Transverse colon (tissue), 4 donors: ENCODE results near the gene ARL6IP4. TPM values are rescaled to one million over a fixed set of nuclear protein-coding genes. Genes with fewer than 3 reads are reported as not detected.

Experiments
- DNase-seq: peaks from one replicate; pipeline ENCODE4 v3.0.0-alpha.2; 2019
- H3K27ac ChIP-seq, 4 donors: fragments of 200-600 bp; sonication (generic); 2 replicates each; pipeline ENCODE4 v1.5.1; 2016 to 2018; ENCODE audit warnings: inconsistent platforms in 4 of 4
- H3K27me3 ChIP-seq: fragments of 200-600 bp; sonication (generic); 2 replicates; pipeline ENCODE4 v1.5.1; 2017; ENCODE audit warnings: inconsistent platforms
- H3K36me3 ChIP-seq, 4 donors: fragments of 200-600 bp; sonication (generic); 2 replicates each; pipeline ENCODE4 v1.5.1; 2017 to 2019; ENCODE audit warnings: inconsistent platforms in 4 of 4
- H3K4me1 ChIP-seq, 4 donors: fragments of 200-600 bp; sonication (generic); 2 replicates each; pipeline ENCODE4 v1.5.1; 2017 to 2020; ENCODE audit warnings: inconsistent platforms in 4 of 4
- H3K4me3 ChIP-seq, 4 donors: fragments of 200-600 bp; sonication (generic); 1 replicate in 1 of 4; 2 replicates in 3 of 4; pipeline versions ENCODE4 v1.5.1 to v1.6.1; 2017 to 2019; ENCODE audit warnings: inconsistent platforms in 4 of 4
- H3K9me3 ChIP-seq, 2 donors: fragments of 200-600 bp; sonication (generic); 2 replicates each; pipeline ENCODE4 v1.5.1; 2017 to 2019; ENCODE audit warnings: inconsistent platforms in 2 of 2
- CTCF ChIP-seq, 5 experiments: fragments of 200-600 bp in 3 of 5; fragments of 450-650 bp in 2 of 5; sonication (generic) in 3 of 5; IDR thresholded peaks; 1 replicate in 2 of 5; 2 replicates in 3 of 5; pipeline ENCODE4 v1.5.1; 2016 to 2017; ENCODE audit warnings: antibody characterized with exemption in 5 of 5, inconsistent platforms in 3 of 5, mild to moderate bottlenecking in 2 of 5, moderate library complexity in 1 of 5
- EP300 ChIP-seq: sonication (generic); formaldehyde crosslinking; IDR thresholded peaks from one replicate; pipeline ENCODE4 v1.6.1; 2017; ENCODE audit warnings: antibody characterized with exemption, low read depth
- POLR2A ChIP-seq: fragments of 450-650 bp; IDR thresholded peaks from one replicate; pipeline ENCODE4 v1.6.1; 2016; ENCODE audit warnings: antibody characterized with exemption, mild to moderate bottlenecking, moderate library complexity
- POLR2AphosphoS5 ChIP-seq, 3 donors: sonication (generic); formaldehyde crosslinking; IDR thresholded peaks; one replicate each; pipeline ENCODE4 v1.6.1; 2016; ENCODE audit warnings: antibody characterized with exemption in 3 of 3
- WGBS, 2 donors: methylation state at CpG; one replicate each; pipeline ENCODE4 v1.1.5; 2018; ENCODE audit warnings: low coverage in 1 of 2; 5-methylcytosine and 5-hydroxymethylcytosine counted together
- in situ Hi-C, 4 donors: fragments of 200-750 bp; cut with MboI; loops; one replicate each; pipeline versions ENCODE4 v1.15.0 to v1.15.1; 2017; ENCODE audit warnings: low sequenced_read_pairs in 3 of 4, low pct_ligation_motif_present in 1 of 4, low pct_unique_long_range_greater_than_20kb in 1 of 4
- intact Hi-C: fragments of 100-400 bp; cut with DNase I; formaldehyde crosslinking; loops from one replicate; pipeline ENCODE4 v1.15.1; 2023; ENCODE audit warnings: low total_unique reads
- total RNA-seq, 4 donors: library from RNA; depleted of rRNA; stranded (reverse); fragments of >200 nt; gene quantifications; one replicate each; pipeline ENCODE4 v1.1.0, GENCODE V29; 2016

ARL6IP4 gene
- total RNA-seq, 4 donors from 2014 or later, result 77.4 to 225 (median 184) TPM

- Histone ChIP-seq H3K36me3 (no peaks in the 10 kb centered on the region), H3K9me3 (no peaks in the 10 kb centered on the region), H3K4me3 (no peak overlapping the region), H3K27me3 (no peaks in the 10 kb centered on the region), H3K4me1 (peaks cover 10 to 33% (median 23%) of the 10 kb centered on the region in 4 donors), H3K27ac (peak overlapping the region in 1 of 4 donors; percentile 4)
- TF ChIP-seq POLR2AphosphoS5 (IDR thresholded peaks at IDR 0.05), result no peak
- TF ChIP-seq EP300, result no peak
- no peak for TF ChIP-seq CTCF (IDR thresholded peaks at IDR 0.05)
- no peak for TF ChIP-seq POLR2A
- 71% methylated on average over 14 of the region's 14 CpGs; no CpG with 5 or more reads in 1 of the 2 donors for WGBS, 2 donors
- DNase-seq, result peak; percentile 36
- intact Hi-C loops, result no loop called here
- in situ Hi-C loops, result no loop called here
These were observed 35.6 kb upstream of the ARL6IP4 start for GRCh38 chr12:122944605-122945592.

- H3K36me3 ChIP-seq, result no peaks in the 10 kb centered on the region
- H3K27ac ChIP-seq, result peak overlapping the region; percentile 65 to 77 (median 70)
- WGBS, 2 donors, result 54% methylated on average over 10 of the region's 10 CpGs; no CpG with 5 or more reads in 1 of the 2 donors
- peaks cover 11 to 46% (median 29%) of the 10 kb centered on the region in 4 donors for H3K4me1 ChIP-seq
- intact Hi-C loops, result no loop called here
- no peaks in the 10 kb centered on the region for H3K27me3 ChIP-seq
- no peaks in the 10 kb centered on the region for H3K9me3 ChIP-seq
- no peak overlapping the region for H3K4me3 ChIP-seq
- TF ChIP-seq EP300, result no peak
- TF ChIP-seq CTCF (IDR thresholded peaks at IDR 0.05), result peak in 4 of 5 experiments; percentile 12 to 47 (median 22)
- peak; percentile 17 for TF ChIP-seq POLR2A
- peak in 2 of 3 donors; percentile 73 to 80 for TF ChIP-seq POLR2AphosphoS5 (IDR thresholded peaks at IDR 0.05)
- in situ Hi-C loops, result no loop called here
- peak; percentile 88 for DNase-seq
These were observed 33.7 kb upstream of the ARL6IP4 start for GRCh38 chr12:122946690-122947341.

GRCh38 chr12:122947352-122947792 is 33.1 kb upstream of the ARL6IP4 start:
- 42 to 56% methylated on average over 5 to 15 of the region's 15 CpGs for WGBS, 2 donors
- no peaks in the 10 kb centered on the region for H3K27me3 ChIP-seq
- H3K9me3 ChIP-seq, result no peaks in the 10 kb centered on the region
- H3K4me3 ChIP-seq, result no peak overlapping the region
- no peaks in the 10 kb centered on the region for H3K36me3 ChIP-seq
- H3K4me1 ChIP-seq, result peaks cover 14 to 51% (median 33%) of the 10 kb centered on the region in 4 donors
- TF ChIP-seq POLR2AphosphoS5 (IDR thresholded peaks at IDR 0.05) (peak in 1 of 3 donors; percentile 22), EP300 (no peak), CTCF (IDR thresholded peaks at IDR 0.05) (peak in 3 of 5 experiments; percentile 21 to 70 (median 53)), POLR2A (no peak)
- in situ Hi-C loops (no loop called here), intact Hi-C loops (no loop called here)
- DNase-seq, result peak; percentile 72
- H3K27ac ChIP-seq, result peak overlapping the region; percentile 65 to 77 (median 70)

GRCh38 chr12:122948605-122949004 is 31.9 kb upstream of the ARL6IP4 start:
- no peaks in the 10 kb centered on the region for H3K36me3 ChIP-seq
- no peaks in the 10 kb centered on the region for H3K27me3 ChIP-seq
- no peaks in the 10 kb centered on the region for H3K9me3 ChIP-seq
- TF ChIP-seq CTCF (IDR thresholded peaks at IDR 0.05) (no peak), POLR2A (no peak), EP300 (no peak), POLR2AphosphoS5 (IDR thresholded peaks at IDR 0.05) (no peak)
- H3K4me1 ChIP-seq, result peaks cover 17 to 54% (median 33%) of the 10 kb centered on the region in 4 donors
- no peak overlapping the region for H3K4me3 ChIP-seq
- DNase-seq, result no peak
- in situ Hi-C loops (no loop called here), intact Hi-C loops (no loop called here)
- 93 to 100% methylated on average over 1 to 12 of the region's 14 CpGs for WGBS, 2 donors
- H3K27ac ChIP-seq, result no peak overlapping the region
